Sigmoid colon (tissue), 3 donors: Measurements from ENCODE around the gene TPST2.

Source experiments
- CTCF ChIP-seq, 4 experiments: fragments of 450-650 bp in 3 of 4; fragments of 200-600 bp in 1 of 4; IDR thresholded peaks; one replicate each; pipeline ENCODE4 v1.5.1; 2016 to 2019; ENCODE audit warnings: antibody characterized with exemption in 4 of 4, mild to moderate bottlenecking in 3 of 4, moderate library complexity in 2 of 4
- POLR2A ChIP-seq, 2 donors: fragments of 450-650 bp; IDR thresholded peaks; one replicate each; pipeline ENCODE4 v1.6.1; 2016; ENCODE audit warnings: antibody characterized with exemption in 2 of 2, mild to moderate bottlenecking in 2 of 2, moderate library complexity in 2 of 2

- TF ChIP-seq CTCF (IDR thresholded peaks at IDR 0.05) (no peak), POLR2A (IDR thresholded peaks at IDR 0.05) (no peak)
Observed at GRCh38 chr22:26502688-26503561, 87.0 kb downstream of the TPST2 start.
